NCI-H1694 treated with DMSO at 0.1 percent for 48 hours (cell line): ENCODE results near the gene C2orf69.
A peak's percentile ranks its signal among the peaks of the same experiment; 100 is the strongest.
"Not testable (repeated sequence)": the region's sequence is repeated elsewhere in the genome, so short reads cannot be mapped to it uniquely, and the experiment has no call there.

Experiments used
- DNase-seq: peaks from one replicate; lab custom pipeline; 2025; lab: John Stamatoyannopoulos, UW

C2orf69 gene

GRCh38 chr2:199911052-199911876 is at the start of gene C2orf69:
Gene C2orf69, plus strand, starts transcription at chr2:199911293. Its CDS starts 146 bp downstream, at chr2:199911439.
- DNase-seq = peak; percentile 96

GRCh38 chr2:199862788-199863187 is 48.3 kb upstream of the C2orf69 start:
- no peak for DNase-seq

GRCh38 chr2:199865905-199866304 is 45.2 kb upstream of the C2orf69 start:
- no peak for DNase-seq

GRCh38 chr2:199868431-199869226 is 42.5 kb upstream of the C2orf69 start:
- DNase-seq = no peak

- DNase-seq = no peak
These were observed 41.9 kb upstream of the C2orf69 start for GRCh38 chr2:199869227-199869541.

- no peak for DNase-seq
These were observed 41.4 kb upstream of the C2orf69 start for GRCh38 chr2:199869653-199870052.

GRCh38 chr2:199870581-199870980 is 40.5 kb upstream of the C2orf69 start:
- no peak for DNase-seq

- no peak for DNase-seq
These were observed 36.9 kb upstream of the C2orf69 start for GRCh38 chr2:199874209-199874608.

GRCh38 chr2:199875400-199875799 is 35.7 kb upstream of the C2orf69 start:
- DNase-seq = no peak

GRCh38 chr2:199882667-199883066 is 28.4 kb upstream of the C2orf69 start:
- DNase-seq = no peak

- no peak for DNase-seq
These were observed 27.4 kb upstream of the C2orf69 start for GRCh38 chr2:199883474-199884212.

GRCh38 chr2:199895406-199895805 is 15.7 kb upstream of the C2orf69 start:
- DNase-seq = no peak

GRCh38 chr2:199896617-199897016 is 14.5 kb upstream of the C2orf69 start:
- no peak for DNase-seq

- DNase-seq = no peak
These were observed 9.2 kb upstream of the C2orf69 start for GRCh38 chr2:199901942-199902341.

- no peak for DNase-seq
These were observed 8.5 kb upstream of the C2orf69 start for GRCh38 chr2:199902486-199903110.

- no peak for DNase-seq
These were observed 8.0 kb upstream of the C2orf69 start for GRCh38 chr2:199903111-199903510.

GRCh38 chr2:199907008-199907714 is 3.9 kb upstream of the C2orf69 start:
- DNase-seq = no peak

GRCh38 chr2:199910338-199911051 is 598 bp upstream of the C2orf69 start:
- DNase-seq = no peak

- DNase-seq = no peak
These were observed 726 bp downstream of the C2orf69 start for GRCh38 chr2:199911877-199912161.

- not testable (repeated sequence) for DNase-seq
These were observed 1.5 kb downstream of the C2orf69 start for GRCh38 chr2:199912553-199913114.
